Right renal cortex interstitium (tissue), 3 donors: ENCODE results near the gene SSH2. TPM values are rescaled to one million over a fixed set of nuclear protein-coding genes. Genes with fewer than 3 reads are reported as not detected.
"Not testable (repeated sequence)": the region's sequence is repeated elsewhere in the genome, so short reads cannot be mapped to it uniquely, and the experiment has no call there.

Experiments used
- DNase-seq, 3 donors: peaks; one replicate each; pipeline ENCODE4 v3.0.0-alpha.2; 2013; ENCODE audit warnings: low read depth in 3 of 3, low spot score in 2 of 3
- polyA plus RNA-seq, 3 donors: library from polyadenylated mRNA; unstranded; fragments of 120-200 nt; gene quantifications; one replicate each; pipeline ENCODE4 v1.2.1, GENCODE V29; 2013; ENCODE audit not compliant: insufficient read length in 3 of 3

Gene SSH2
- polyA plus RNA-seq, 3 donors = 17.0 to 18.2 (median 17.1) TPM

DNA sequence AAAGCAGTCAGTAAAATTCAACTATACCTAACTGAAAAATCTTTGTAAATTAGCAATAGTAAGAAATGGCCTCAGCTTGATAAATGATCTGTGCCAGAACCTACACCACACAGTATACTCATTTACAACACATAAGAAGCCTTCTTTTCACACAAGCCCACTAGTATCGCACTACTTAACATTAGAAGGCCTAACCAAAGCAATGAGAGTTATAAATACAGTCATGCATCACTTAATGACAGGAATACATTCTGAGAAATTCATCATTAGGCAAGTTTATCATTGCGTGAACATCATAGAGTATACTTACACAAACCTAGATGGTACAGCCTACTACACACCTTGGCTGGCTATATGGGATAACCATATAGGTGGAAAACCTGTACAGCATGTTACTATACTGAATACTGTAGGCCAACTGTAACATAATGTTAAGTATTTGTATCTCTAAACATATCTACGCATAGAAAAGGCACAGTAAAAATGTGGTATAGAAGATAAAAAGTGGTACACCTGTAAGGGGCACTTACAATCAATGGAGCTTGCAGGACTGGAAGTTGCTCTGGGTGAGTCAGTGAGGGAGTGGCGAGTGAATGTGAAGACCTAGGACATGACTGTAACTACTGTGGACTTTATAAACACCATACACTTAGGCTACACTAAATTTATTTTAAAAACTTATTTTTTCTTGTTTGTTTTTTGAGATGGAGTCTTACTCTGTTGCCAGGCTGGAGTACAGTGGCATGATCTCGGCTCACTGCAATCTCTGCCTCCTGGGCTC, 180.8 kb downstream of the SSH2 start:
- DNase-seq = no peak

- DNase-seq = no peak
Observed at GRCh38 chr17:29748400-29748799, 181.6 kb downstream of the SSH2 start.

DNA sequence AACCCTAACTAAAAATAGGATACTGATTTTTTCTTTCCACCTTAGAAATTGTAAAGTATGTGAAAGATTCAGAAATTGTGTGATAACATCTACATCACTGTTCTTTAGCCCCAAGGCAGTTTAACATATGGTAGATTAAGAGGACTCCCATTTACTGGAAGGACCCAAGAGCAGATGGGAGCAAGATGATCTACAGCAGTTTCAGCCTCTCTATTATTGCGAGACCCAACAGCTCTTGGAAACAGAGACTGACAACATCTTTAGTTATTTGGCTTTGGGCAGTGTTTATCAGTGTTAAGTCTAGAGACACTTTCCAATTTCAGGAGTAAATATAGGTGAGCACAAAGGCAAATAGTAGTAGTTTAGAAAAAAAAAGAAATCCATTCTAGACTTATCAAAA, 182.4 kb downstream of the SSH2 start:
- no peak for DNase-seq

DNA sequence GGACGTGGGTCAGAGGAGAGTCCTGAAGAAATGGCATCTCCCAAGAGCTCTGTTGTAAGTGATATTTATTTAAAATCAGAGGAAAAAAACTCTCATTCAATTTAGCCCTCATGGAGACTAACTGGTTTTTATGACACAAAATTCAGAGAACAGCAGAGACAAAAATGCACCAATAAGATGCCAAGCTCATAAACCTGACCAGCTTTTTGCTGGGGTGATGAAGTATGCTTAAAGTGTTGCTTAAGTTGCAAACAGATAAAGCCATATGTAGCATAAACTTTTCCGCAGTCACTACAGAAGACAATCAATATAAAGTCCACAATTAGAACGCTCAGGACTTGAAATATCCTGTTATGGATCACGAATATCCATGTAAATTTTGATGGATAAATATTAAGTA, 183.4 kb downstream of the SSH2 start:
- no peak for DNase-seq

GRCh38 chr17:29744121-29744520, 185.9 kb downstream of the SSH2 start:
- no peak for DNase-seq

DNA sequence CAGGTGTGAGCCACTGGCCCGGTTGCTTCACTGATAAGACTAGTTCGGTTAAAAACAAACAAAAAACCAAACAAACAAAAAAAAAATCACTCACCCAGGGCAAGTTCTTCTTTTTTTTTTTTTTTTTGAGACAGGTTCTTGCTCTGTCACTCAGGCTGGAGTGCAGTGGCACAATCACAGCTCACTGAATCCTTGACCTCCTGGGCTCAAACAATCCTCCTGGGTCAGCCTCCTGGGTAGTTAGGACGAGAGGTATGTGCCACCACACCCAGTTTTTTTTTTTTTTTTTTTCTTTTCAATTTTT, 187.9 kb downstream of the SSH2 start:
- no peak for DNase-seq

- DNase-seq = no peak
Observed at GRCh38 chr17:29740017-29740416, 190.0 kb downstream of the SSH2 start.

DNA sequence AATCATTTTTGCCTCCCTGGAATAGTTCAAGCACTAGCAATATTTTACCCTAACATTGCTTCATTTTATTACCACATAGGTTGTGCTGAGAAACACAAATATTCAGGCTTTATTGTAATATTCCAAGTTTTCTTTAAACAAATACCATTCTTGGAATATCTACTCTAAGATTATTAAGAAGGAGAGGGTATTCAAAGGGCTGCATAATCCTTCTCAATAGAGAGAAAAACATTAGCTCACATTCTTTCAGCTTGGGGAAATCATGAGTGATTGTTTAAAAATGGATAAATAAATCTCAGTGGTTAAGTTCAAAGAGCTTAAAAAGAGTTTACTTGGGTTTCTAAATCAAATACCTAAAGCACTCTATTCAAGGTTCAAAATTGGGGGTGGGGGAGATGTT, 195.4 kb downstream of the SSH2 start:
- no peak for DNase-seq

GRCh38 chr17:29733166-29733565, 196.9 kb downstream of the SSH2 start:
- DNase-seq = no peak

GRCh38 chr17:29732613-29733012, 197.4 kb downstream of the SSH2 start:
- no peak for DNase-seq

GRCh38 chr17:29732209-29732608, 197.8 kb downstream of the SSH2 start:
- no peak for DNase-seq

DNA sequence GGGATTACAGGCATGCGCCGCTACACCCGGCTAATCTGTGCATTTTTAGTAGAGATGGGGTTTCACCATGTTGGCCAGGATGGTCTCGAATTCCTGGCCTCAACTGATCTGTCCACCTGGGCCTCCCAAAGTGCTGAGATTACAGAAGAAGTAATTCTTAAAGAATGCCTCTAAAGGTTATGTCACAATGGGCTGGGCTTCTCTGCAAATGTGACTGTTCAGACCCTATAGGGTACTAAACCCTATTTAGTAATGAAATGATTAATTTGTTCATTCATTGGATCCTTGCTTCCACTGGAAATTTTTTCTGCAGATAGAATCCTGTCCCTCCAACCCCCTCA, 198.5 kb downstream of the SSH2 start:
- DNase-seq = no peak

DNA sequence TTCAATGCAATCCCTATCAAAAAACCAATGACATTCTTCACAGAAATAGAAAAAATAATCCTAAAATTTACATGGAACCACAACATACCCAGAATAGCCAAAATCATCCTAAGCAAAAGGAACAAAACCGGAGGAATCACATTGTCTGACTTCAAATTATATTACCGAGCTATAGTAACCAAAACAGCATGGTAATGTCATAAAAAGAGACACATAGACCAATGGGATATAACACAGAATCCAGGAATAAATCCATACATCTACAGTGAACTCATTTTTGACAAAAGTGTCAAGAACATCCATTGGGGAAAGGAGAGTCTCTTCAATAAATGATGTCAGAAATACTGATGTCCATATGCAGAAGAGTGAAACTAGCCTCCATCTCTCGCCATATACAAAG, 201.5 kb downstream of the SSH2 start:
- DNase-seq = no peak

DNA sequence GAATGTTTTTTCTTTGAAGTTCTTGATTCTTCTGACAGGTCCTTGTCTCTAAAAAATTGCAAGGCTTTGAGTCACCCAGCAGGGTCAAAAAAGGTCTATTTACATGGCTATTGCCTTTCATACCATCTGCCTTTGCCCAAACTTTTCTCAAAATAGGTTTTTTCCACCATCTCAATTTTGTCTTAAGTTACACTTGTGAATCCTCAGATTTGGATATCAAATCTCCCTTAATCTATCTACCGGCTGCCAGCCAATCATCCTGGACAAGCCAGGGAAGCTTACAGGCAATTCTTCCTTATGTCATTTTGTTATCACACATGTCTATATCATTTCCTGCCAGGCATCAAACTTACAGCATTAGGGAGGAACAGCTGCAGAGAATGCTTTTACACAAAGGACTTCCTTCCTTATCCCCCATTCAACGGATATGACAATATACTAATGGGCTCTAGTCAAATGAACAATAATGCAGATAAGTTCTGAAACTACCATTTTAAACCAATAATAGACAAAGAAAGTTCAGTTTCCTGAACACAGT, 203.2 kb downstream of the SSH2 start:
- no peak for DNase-seq

DNA sequence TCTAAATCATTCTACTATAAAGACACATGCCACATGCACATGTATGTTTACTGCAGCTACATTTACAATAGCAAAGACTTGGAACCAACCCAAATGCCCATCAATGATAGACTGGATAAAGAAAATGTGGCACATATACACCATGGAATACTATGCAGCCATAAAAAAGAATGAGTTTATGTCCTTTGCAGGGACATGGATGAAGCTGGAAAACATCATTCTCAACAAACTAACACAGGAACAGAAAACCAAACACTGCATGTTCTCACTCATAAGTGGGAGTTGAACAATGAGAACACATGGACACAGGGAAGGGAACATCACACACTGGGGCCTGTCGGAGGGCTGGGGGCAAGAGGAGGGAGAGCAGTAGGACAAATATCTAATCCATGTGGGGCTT, 204.6 kb downstream of the SSH2 start:
- DNase-seq = not testable (repeated sequence)

- no peak for DNase-seq
Observed at GRCh38 chr17:29723278-29724047, 206.6 kb downstream of the SSH2 start.

DNA sequence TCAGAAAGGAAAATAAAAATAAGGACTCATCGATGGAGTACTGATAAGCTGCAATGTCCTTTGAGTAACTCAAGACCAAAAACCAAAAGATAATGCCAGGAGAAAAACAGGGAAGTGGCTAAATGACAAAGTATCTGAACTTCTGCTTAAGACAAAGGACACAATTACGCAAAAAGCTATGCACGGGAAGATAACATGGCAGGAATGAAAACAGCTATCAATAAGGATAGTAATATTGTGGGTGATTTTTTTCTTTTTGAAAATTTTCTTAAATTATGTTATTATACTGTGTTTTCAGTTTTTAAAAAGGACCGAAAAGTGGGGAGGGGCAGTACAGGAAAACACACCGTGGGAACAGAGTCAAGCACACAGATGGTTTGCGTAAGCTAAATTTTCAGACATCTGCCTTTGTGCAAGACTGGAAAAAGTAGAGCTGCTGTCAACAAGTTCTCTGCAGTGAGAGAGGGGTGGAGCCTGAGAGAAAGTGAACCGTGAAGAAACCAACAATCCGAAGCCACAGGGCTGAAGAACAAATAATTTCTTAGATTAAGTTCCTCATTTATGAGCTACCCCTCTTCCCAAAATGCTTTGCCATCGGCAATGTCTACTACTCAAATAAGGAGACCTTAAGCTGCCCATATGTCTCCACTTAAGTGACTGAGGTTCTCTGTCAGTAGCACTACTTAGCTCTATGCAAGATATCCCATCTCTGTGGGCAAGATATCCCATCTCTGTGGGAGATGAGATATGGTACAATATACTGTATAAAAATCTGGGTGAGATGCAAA, 207.4 kb downstream of the SSH2 start:
- peak in 1 of 3 donors; percentile 57 for DNase-seq

GRCh38 chr17:29720551-29720950, 209.5 kb downstream of the SSH2 start:
- no peak for DNase-seq

DNA sequence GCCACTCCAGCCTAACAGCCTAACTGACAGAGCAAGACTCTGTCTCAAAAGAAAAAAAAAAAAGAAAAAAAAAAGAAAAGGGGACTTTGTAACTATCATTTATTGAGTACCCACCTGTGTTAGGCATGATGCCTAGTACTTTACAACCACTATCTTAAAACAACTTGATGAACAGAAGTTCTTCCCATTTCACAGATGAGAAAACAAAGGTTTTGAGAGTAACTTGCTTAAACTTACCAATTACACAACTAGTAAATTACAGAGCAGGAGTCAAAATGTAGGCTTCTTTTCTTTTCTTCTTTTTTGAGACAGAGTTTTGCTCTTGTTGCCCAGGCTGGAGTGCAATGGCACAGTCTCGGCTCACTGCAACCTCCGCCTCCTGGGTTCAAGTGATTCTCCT, 210.6 kb downstream of the SSH2 start:
- DNase-seq = no peak

DNA sequence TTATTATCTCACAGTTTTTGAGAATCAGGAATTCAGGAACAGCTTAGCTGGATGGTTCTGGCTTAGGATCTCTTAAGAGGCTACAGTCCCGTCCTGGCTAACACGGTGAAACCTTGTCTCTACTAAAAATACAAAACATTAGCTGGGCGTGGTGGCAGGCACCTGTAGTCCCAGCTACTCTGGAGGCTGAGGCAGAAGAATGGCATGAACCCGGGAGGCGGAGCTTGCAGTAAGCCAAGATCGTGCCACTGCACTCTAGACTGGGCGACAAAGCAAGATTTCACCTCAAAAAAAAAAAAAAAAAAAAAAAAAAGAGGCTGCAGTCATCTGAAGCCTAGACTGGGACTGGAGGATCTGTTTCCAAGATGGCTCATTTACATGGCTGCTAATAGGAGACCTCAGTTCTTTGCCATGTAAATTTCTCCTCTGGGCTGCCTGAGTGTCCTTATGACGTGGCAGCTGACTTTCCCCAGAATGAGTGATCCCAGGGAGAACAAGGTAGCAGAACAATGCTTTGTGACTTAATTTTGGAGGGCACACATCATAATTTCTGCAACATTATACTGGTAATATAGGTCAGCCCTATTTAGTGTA, 211.5 kb downstream of the SSH2 start:
- no peak for DNase-seq

DNA sequence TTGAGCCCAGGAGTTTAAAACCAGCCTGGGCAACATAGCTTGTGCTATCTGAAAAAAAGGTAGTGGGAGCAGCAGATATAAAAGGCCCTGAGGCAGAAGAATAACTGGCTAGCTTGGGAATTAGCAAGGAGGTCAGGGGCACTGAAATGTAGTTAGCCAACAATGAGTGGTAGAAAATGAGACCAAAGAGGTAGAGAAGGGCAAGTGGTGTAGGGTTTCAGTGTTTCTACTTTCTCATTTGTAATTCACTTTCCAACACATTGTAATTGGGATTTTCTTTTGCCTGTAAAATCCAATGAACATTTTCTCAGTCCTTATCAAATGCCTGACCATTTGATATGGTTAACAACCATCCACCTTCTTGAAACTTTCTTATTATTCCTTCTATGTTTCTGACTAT, 212.2 kb downstream of the SSH2 start:
- DNase-seq = no peak
